Choroid plexus epithelial cell (primary cell): ENCODE data around the gene PPARA.

Source experiments
- DNase-seq: peaks from one replicate; pipeline ENCODE4 v3.0.0-alpha.2; 2010; ENCODE audit warnings: low read depth
- H3K4me3 ChIP-seq: 2 replicates; pipeline ENCODE4 v1.5.1; 2011; ENCODE audit warnings: low read depth, mild to moderate bottlenecking, control low read depth, low read length, moderate library complexity
- CTCF ChIP-seq: conservative IDR thresholded peaks from 2 replicates; pipeline ENCODE4 v1.5.1; 2011; ENCODE audit warnings: low read depth, mild to moderate bottlenecking, control low read depth, inconsistent platforms, low read length, moderate library complexity

The PPARA gene

GRCh38 chr22:46201059-46201757, 50.9 kb downstream of the PPARA start:
- no peak for DNase-seq
- TF ChIP-seq CTCF = no peak

GRCh38 chr22:46202897-46203600, 52.7 kb downstream of the PPARA start:
- TF ChIP-seq CTCF = no peak
- no peak for DNase-seq
- H3K4me3 ChIP-seq = no peak overlapping the region

More at GRCh38 chr22:46201059-46201757, 50.9 kb downstream of the PPARA start:
- no peak overlapping the region for H3K4me3 ChIP-seq

- no peak for DNase-seq
- no peak for TF ChIP-seq CTCF
- no peak overlapping the region for H3K4me3 ChIP-seq
Observed at GRCh38 chr22:46203601-46203980, 53.3 kb downstream of the PPARA start.

GRCh38 chr22:46209262-46209661, 58.9 kb downstream of the PPARA start:
- DNase-seq = no peak
- H3K4me3 ChIP-seq = no peak overlapping the region
- TF ChIP-seq CTCF = no peak

GRCh38 chr22:46212195-46212594, 61.9 kb downstream of the PPARA start:
- no peak for TF ChIP-seq CTCF
- no peak for DNase-seq
- H3K4me3 ChIP-seq = no peak overlapping the region

GRCh38 chr22:46213052-46213451, 62.7 kb downstream of the PPARA start:
- H3K4me3 ChIP-seq = no peak overlapping the region
- no peak for DNase-seq
- TF ChIP-seq CTCF = no peak

- no peak for DNase-seq
- no peak overlapping the region for H3K4me3 ChIP-seq
- no peak for TF ChIP-seq CTCF
Observed at GRCh38 chr22:46214149-46214548, 63.8 kb downstream of the PPARA start.
